HepG2 (cell line): ENCODE results near the gene SPPL2B. TPM values are rescaled to one million over a fixed set of nuclear protein-coding genes. Genes with fewer than 3 reads are reported as not detected.

Source experiments
- AHDC1 ChIP-seq: sonication (generic); formaldehyde crosslinking; IDR thresholded peaks from 2 replicates; pipeline ENCODE4 v1.5.1; 2020; ENCODE audit warnings: mild to moderate bottlenecking, missing genetic modification reagents, borderline replicate concordance
- CENPBD1 ChIP-seq: sonication (generic); formaldehyde crosslinking; IDR thresholded peaks from 2 replicates; pipeline ENCODE4 v1.8.0; 2022; ENCODE audit warnings: missing genetic modification reagents, low read depth, mild to moderate bottlenecking, borderline replicate concordance
- DPF2 ChIP-seq: sonication (generic); formaldehyde crosslinking; IDR thresholded peaks from 2 replicates; pipeline ENCODE4 v1.4.0; 2020; ENCODE audit warnings: mild to moderate bottlenecking, low read depth, missing genetic modification reagents, borderline replicate concordance
- EEA1 ChIP-seq: sonication (generic); formaldehyde crosslinking; IDR thresholded peaks from 2 replicates; pipeline ENCODE4 v1.5.1; 2020; ENCODE audit warnings: mild to moderate bottlenecking, missing genetic modification reagents, borderline replicate concordance
- GABPA ChIP-seq, 2 experiments: IDR thresholded peaks; 2 replicates each; pipeline ENCODE4 v1.6.1; 2011 to 2016; ENCODE audit warnings: low read depth in 2 of 2, low read length in 1 of 2, missing biosample characterization in 1 of 2, missing genetic modification characterization in 1 of 2
- KLF12 ChIP-seq: sonication (generic); formaldehyde crosslinking; IDR thresholded peaks from 2 replicates; pipeline ENCODE4 v1.4.0; 2020; ENCODE audit warnings: missing genetic modification reagents, borderline replicate concordance
- MNT ChIP-seq: fragments of 450-650 bp; IDR thresholded peaks from 2 replicates; pipeline ENCODE4 v1.6.1; 2016
- NFE2 ChIP-seq: sonication (generic); formaldehyde crosslinking; IDR thresholded peaks from 2 replicates; pipeline ENCODE4 v1.4.0; 2020; ENCODE audit warnings: missing genetic modification reagents
- NKX3-1 ChIP-seq: sonication (generic); formaldehyde crosslinking; IDR thresholded peaks from 2 replicates; pipeline ENCODE4 v1.5.0; 2020; ENCODE audit warnings: missing genetic modification reagents
- RARG ChIP-seq: sonication (generic); formaldehyde crosslinking; IDR thresholded peaks from 2 replicates; pipeline ENCODE4 v1.4.0; 2020; ENCODE audit warnings: low read depth, mild to moderate bottlenecking, missing genetic modification reagents
- TCF7L2 ChIP-seq: IDR thresholded peaks from 2 replicates; pipeline ENCODE4 v1.6.1; 2011; ENCODE audit warnings: mild to moderate bottlenecking, low read depth, low read length, moderate library complexity
- THAP8 ChIP-seq: sonication (generic); formaldehyde crosslinking; IDR thresholded peaks from 2 replicates; pipeline ENCODE4 v1.5.1; 2020; ENCODE audit warnings: missing genetic modification reagents, mild to moderate bottlenecking, borderline replicate concordance
- ZBTB10 ChIP-seq: sonication (generic); formaldehyde crosslinking; IDR thresholded peaks from 2 replicates; pipeline ENCODE4 v1.4.0; 2020; ENCODE audit warnings: missing genetic modification reagents, borderline replicate concordance
- ZNF414 ChIP-seq: sonication (generic); formaldehyde crosslinking; IDR thresholded peaks from 2 replicates; pipeline ENCODE4 v1.5.0; 2020; ENCODE audit warnings: missing genetic modification reagents
- ZNF552 ChIP-seq: sonication (generic); formaldehyde crosslinking; IDR thresholded peaks from 2 replicates; pipeline ENCODE4 v1.9.0; 2022; ENCODE audit warnings: missing genetic modification reagents, mild to moderate bottlenecking, borderline replicate concordance
- ZNF891 ChIP-seq: sonication (generic); formaldehyde crosslinking; IDR thresholded peaks from 2 replicates; pipeline ENCODE4 v1.5.0; 2020; ENCODE audit warnings: mild to moderate bottlenecking, missing genetic modification reagents
- polyA plus RNA-seq, 8 experiments: library from polyadenylated mRNA; depleted of rRNA in 3 of 8; stranded (reverse) in 7 of 8; unstranded in 1 of 8; fragments of >200 nt; fragmentation: Illumina TruSeq in 4 of 8; extraction: Trizol in 4 of 8; gene quantifications; 2 replicates each; pipeline versions ENCODE4 v1.2.1 to v1.2.3, GENCODE V29; 2011 to 2016; ENCODE audit warnings: low read depth in 4 of 8, missing spikeins in 1 of 8, mixed read lengths in 1 of 8; ENCODE audit not compliant: insufficient read depth in 1 of 8
- total RNA-seq, 5 experiments: library from RNA; depleted of rRNA; stranded (reverse); fragments of >200 nt; fragmentation: Illumina TruSeq; extraction: Trizol; gene quantifications; 2 replicates each; pipeline ENCODE4 v1.2.3, GENCODE V29; 2016; ENCODE audit warnings: low read depth in 1 of 5

SPPL2B gene
- total and polyA plus RNA-seq, 2 of the 13 experiments (the other 11 are each of a cell fraction or from before 2014, with no cell fraction given) = 14.9 to 15.2 TPM

GRCh38 chr19:2330632-2331284, 2.3 kb downstream of the SPPL2B start (continued):
- 0 out of 2 replicates have a peak, but pooled peaks have one; percentile 37 for TF ChIP-seq AHDC1
- TF ChIP-seq GABPA (IDR thresholded peaks at IDR 0.05; ENCODE audit: low read depth, low read length) = no peak
- TF ChIP-seq GABPA (CRISPR knock-in tag; IDR thresholded peaks at IDR 0.05; ENCODE audit: low read depth) = peak; percentile 46; the same call in 1 of the 2 replicates
- 0 out of 2 replicates have a peak, but pooled peaks have one; percentile 15 for TF ChIP-seq KLF12 (CRISPR knock-in tag)
- TF ChIP-seq ZBTB10 (CRISPR knock-in tag) = peak; percentile 81; the same call in 1 of the 2 replicates
- TF ChIP-seq TCF7L2 = no peak
- no peak for TF ChIP-seq CENPBD1 (CRISPR knock-in tag)
- no peak for TF ChIP-seq THAP8 (CRISPR knock-in tag)
- no peak for TF ChIP-seq NKX3-1 (CRISPR knock-in tag)
- TF ChIP-seq MNT = peak; percentile 23; the same call in 1 of the 2 replicates
- no peak for TF ChIP-seq DPF2 (CRISPR knock-in tag)
- TF ChIP-seq EEA1 = no peak
- TF ChIP-seq NFE2 (CRISPR knock-in tag) = no peak
- TF ChIP-seq ZNF414 (CRISPR knock-in tag) = no peak
- no peak for TF ChIP-seq RARG (CRISPR knock-in tag)
- no peak for TF ChIP-seq ZNF552
- 0 out of 2 replicates have a peak, but pooled peaks have one; percentile 16 for TF ChIP-seq ZNF891 (CRISPR knock-in tag)
